HepG2 (cell line): Measurements from ENCODE around the gene BPHL. TPM values are rescaled to one million over a fixed set of nuclear protein-coding genes. Genes with fewer than 3 reads are reported as not detected.

Source experiments
- ARID5B ChIP-seq: IDR thresholded peaks from 2 replicates; pipeline ENCODE4 v1.4.0; 2020; ENCODE audit warnings: mild to moderate bottlenecking, missing genetic modification reagents
- ATF3 ChIP-seq: sonication (generic); formaldehyde crosslinking; IDR thresholded peaks from 2 replicates; pipeline ENCODE4 v1.4.0; 2020; ENCODE audit warnings: missing genetic modification reagents
- FLYWCH1 ChIP-seq: sonication (generic); formaldehyde crosslinking; IDR thresholded peaks from 2 replicates; pipeline ENCODE4 v1.8.1; 2023; ENCODE audit warnings: mild to moderate bottlenecking, missing genetic modification reagents
- HNF1B ChIP-seq: sonication (generic); formaldehyde crosslinking; IDR thresholded peaks from 2 replicates; pipeline ENCODE4 v1.5.1; 2020; ENCODE audit warnings: mild to moderate bottlenecking, moderate library complexity, missing genetic modification reagents
- KAT8 ChIP-seq: IDR thresholded peaks from 2 replicates; pipeline ENCODE4 v1.6.1; 2016; ENCODE audit warnings: missing genetic modification reagents, missing compliant biosample characterization
- KDM2A ChIP-seq: sonication (generic); formaldehyde crosslinking; IDR thresholded peaks from 2 replicates; pipeline ENCODE4 v1.4.0; 2020; ENCODE audit warnings: low read depth, missing genetic modification reagents, borderline replicate concordance
- MED1 ChIP-seq: sonication (generic); formaldehyde crosslinking; IDR thresholded peaks from 2 replicates; pipeline ENCODE4 v1.4.0; 2020; ENCODE audit warnings: missing genetic modification reagents
- MEIS2 ChIP-seq: sonication (generic); formaldehyde crosslinking; IDR thresholded peaks from 2 replicates; pipeline ENCODE4 v1.9.0; 2021; ENCODE audit warnings: mild to moderate bottlenecking, missing genetic modification reagents
- RFX3 ChIP-seq: IDR thresholded peaks from 2 replicates; pipeline ENCODE4 v1.6.1; 2016; ENCODE audit warnings: missing biosample characterization, missing genetic modification reagents
- SOX5 ChIP-seq: IDR thresholded peaks from 2 replicates; pipeline ENCODE4 v1.6.1; 2016; ENCODE audit warnings: borderline replicate concordance
- SRY ChIP-seq: sonication (generic); formaldehyde crosslinking; IDR thresholded peaks from 2 replicates; pipeline ENCODE4 v1.8.0; 2022; ENCODE audit warnings: mild to moderate bottlenecking, missing genetic modification reagents
- STAT5B ChIP-seq: sonication (generic); formaldehyde crosslinking; IDR thresholded peaks from 2 replicates; pipeline ENCODE4 v1.4.0; 2020; ENCODE audit warnings: missing genetic modification reagents
- TBX2 ChIP-seq: sonication (generic); formaldehyde crosslinking; IDR thresholded peaks from 2 replicates; pipeline ENCODE4 v1.5.0; 2020; ENCODE audit warnings: missing genetic modification reagents, mild to moderate bottlenecking, borderline replicate concordance
- ZBTB7A ChIP-seq: sonication (generic); formaldehyde crosslinking; IDR thresholded peaks from 2 replicates; pipeline ENCODE4 v1.8.0; 2022; ENCODE audit warnings: mild to moderate bottlenecking, missing genetic modification reagents
- ZNF501 ChIP-seq: sonication (generic); formaldehyde crosslinking; IDR thresholded peaks from 2 replicates; pipeline ENCODE4 v1.5.1; 2020; ENCODE audit warnings: mild to moderate bottlenecking, moderate library complexity, missing genetic modification reagents
- ZNF687 ChIP-seq: sonication (generic); formaldehyde crosslinking; IDR thresholded peaks from 2 replicates; pipeline ENCODE4 v1.5.1; 2020; ENCODE audit warnings: mild to moderate bottlenecking, missing genetic modification reagents, moderate library complexity
- ZNF768 ChIP-seq: sonication (generic); formaldehyde crosslinking; IDR thresholded peaks from 2 replicates; pipeline ENCODE4 v1.4.0; 2020; ENCODE audit warnings: missing genetic modification reagents
- ZNF776 ChIP-seq: sonication (generic); formaldehyde crosslinking; IDR thresholded peaks from 2 replicates; pipeline ENCODE4 v1.4.0; 2020; ENCODE audit warnings: mild to moderate bottlenecking, missing genetic modification reagents
- ZNF878 ChIP-seq: sonication (generic); formaldehyde crosslinking; IDR thresholded peaks from 2 replicates; pipeline ENCODE4 v1.8.1; 2023; ENCODE audit warnings: mild to moderate bottlenecking, missing genetic modification reagents, moderate library complexity
- polyA plus RNA-seq, 8 experiments: library from polyadenylated mRNA; depleted of rRNA in 3 of 8; stranded (reverse) in 7 of 8; unstranded in 1 of 8; fragments of >200 nt; fragmentation: Illumina TruSeq in 4 of 8; extraction: Trizol in 4 of 8; gene quantifications; 2 replicates each; pipeline versions ENCODE4 v1.2.1 to v1.2.3, GENCODE V29; 2011 to 2016; ENCODE audit warnings: low read depth in 4 of 8, missing spikeins in 1 of 8, mixed read lengths in 1 of 8; ENCODE audit not compliant: insufficient read depth in 1 of 8
- total RNA-seq, 5 experiments: library from RNA; depleted of rRNA; stranded (reverse); fragments of >200 nt; fragmentation: Illumina TruSeq; extraction: Trizol; gene quantifications; 2 replicates each; pipeline ENCODE4 v1.2.3, GENCODE V29; 2016; ENCODE audit warnings: low read depth in 1 of 5

The BPHL gene
- total and polyA plus RNA-seq, 2 of the 13 experiments (the other 11 are each of a cell fraction or from before 2014, with no cell fraction given) = 37.8 to 39.5 TPM

- TF ChIP-seq ZNF687 (CRISPR knock-in tag) (peak; percentile 55), SRY (CRISPR knock-in tag) (0 out of 2 replicates have a peak, but pooled peaks have one; percentile 18), STAT5B (CRISPR knock-in tag) (no peak), ZNF501 (peak; percentile 68), ZNF776 (CRISPR knock-in tag) (no peak), KAT8 (0 out of 2 replicates have a peak, but pooled peaks have one; percentile 25), ZBTB7A (CRISPR knock-in tag) (no peak), KDM2A (peak; percentile 43; the same call in 1 of the 2 replicates), ATF3 (CRISPR knock-in tag) (0 out of 2 replicates have a peak, but pooled peaks have one; percentile 22), HNF1B (CRISPR knock-in tag) (peak; percentile 61), ARID5B (peak; percentile 12; the same call in 1 of the 2 replicates), SOX5 (CRISPR knock-in tag) (0 out of 2 replicates have a peak, but pooled peaks have one; percentile 26), ZNF768 (CRISPR knock-in tag) (peak; percentile 79), ZNF878 (CRISPR knock-in tag) (peak; percentile 62; the same call in 1 of the 2 replicates), MEIS2 (CRISPR knock-in tag) (no peak), RFX3 (CRISPR knock-in tag) (peak; percentile 25; the same call in 1 of the 2 replicates), FLYWCH1 (CRISPR knock-in tag) (no peak), MED1 (0 out of 2 replicates have a peak, but pooled peaks have one; percentile 1), TBX2 (CRISPR knock-in tag) (peak; percentile 13; the same call in 1 of the 2 replicates)
Measured at GRCh38 chr6:3159805-3160781, 41.6 kb downstream of the BPHL start (continued).
